BJ (cell line): ENCODE measurements around the gene MIER2. TPM values are rescaled to one million over a fixed set of nuclear protein-coding genes. Genes with fewer than 3 reads are reported as not detected.
A peak's percentile ranks its signal among the peaks of the same experiment; 100 is the strongest.
"Not testable (repeated sequence)": the region's sequence is repeated elsewhere in the genome, so short reads cannot be mapped to it uniquely, and the experiment has no call there.

ENCODE experiments used
- CTCF ChIA-PET: fragments of 350-600 bp; formaldehyde crosslinking; extraction: SDS; loops from one replicate; lab custom pipeline; 2021; ENCODE audit warnings: antibody characterized with exemption, inconsistent platforms; lab: Yijun Ruan, JAX
- POLR2A ChIA-PET: fragments of 300-600 bp; sonication (Branson Sonifier 250); formaldehyde crosslinking; extraction: SDS; loops from one replicate; lab custom pipeline; 2021; ENCODE audit warnings: antibody characterized with exemption; lab: Charles Lee
- DNase-seq: peaks from one replicate; pipeline ENCODE4 v3.0.0-alpha.2; 2011; ENCODE audit warnings: low read depth
- H3K27me3 ChIP-seq: 2 replicates; pipeline ENCODE4 v1.6.0; 2011; ENCODE audit warnings: low read length; ENCODE audit not compliant: control insufficient read depth, insufficient read depth
- H3K36me3 ChIP-seq: 2 replicates; pipeline ENCODE4 v1.5.1; 2011; ENCODE audit warnings: low read length; ENCODE audit not compliant: control insufficient read depth, insufficient read depth
- H3K4me3 ChIP-seq: 2 replicates; pipeline ENCODE4 v1.5.1; 2011; ENCODE audit warnings: low read depth, mild to moderate bottlenecking, control low read depth, low read length
- polyA minus RNA-seq: library from RNA; depleted of rRNA, polyadenylated mRNA; stranded (reverse); fragments of >200 nt; gene quantifications from 2 replicates; pipeline ENCODE4 v1.2.3, GENCODE V29; 2011; rRNA and poly(A)+ RNA removed
- polyA plus RNA-seq: library from polyadenylated mRNA; depleted of rRNA; stranded (reverse); fragments of >200 nt; gene quantifications from 2 replicates; pipeline ENCODE4 v1.2.3, GENCODE V29; 2011; rRNA removed
- TF ChIP-seq, protein P1 (sequence below): IDR thresholded peaks from 2 replicates; pipeline ENCODE4 v1.5.1; 2011; ENCODE audit warnings: low read depth, mild to moderate bottlenecking, control low read depth, inconsistent platforms, low read length, moderate library complexity; ENCODE audit not compliant: insufficient read depth

MIER2 gene
- polyA plus RNA-seq (14.8 and 16.2 TPM in 2 replicates), polyA minus RNA-seq (50.6 and 55.4 TPM in 2 replicates)

- CTCF ChIA-PET = no interaction called here
- POLR2A ChIA-PET = interaction anchor here (0.6 kb wide), 1 partner anchor 133 kb away, joined by 3 read pairs; no protein-coding TSS in a partner anchor
- no peak for DNase-seq
Measured at GRCh38 chr19:344625-345319, at the start of gene MIER2. MIER2 (minus strand) TSS chr19:344796; CDS start chr19:344782, 14 bp downstream.

DNA sequence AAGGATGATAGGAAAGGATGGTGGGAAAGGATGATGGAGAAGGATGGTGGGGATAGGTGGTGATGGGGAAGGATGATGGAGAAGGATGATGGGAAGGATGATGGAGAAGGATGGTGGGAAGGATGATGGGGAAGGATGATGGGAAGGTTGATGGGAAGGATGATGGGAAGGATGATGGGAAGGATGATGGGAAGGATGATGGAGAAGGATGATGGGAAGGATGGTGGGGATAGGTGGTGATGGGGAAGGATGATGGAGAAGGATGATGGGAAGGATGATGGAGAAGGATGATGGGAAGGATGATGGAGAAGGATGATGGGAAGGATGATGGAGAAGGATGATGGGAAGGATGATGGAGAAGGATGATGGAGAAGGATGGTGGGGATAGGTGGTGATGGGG, 49.0 kb upstream of the MIER2 start:
- CTCF ChIA-PET = not testable (repeated sequence)

More at GRCh38 chr19:344625-345319, at the start of gene MIER2:
- TF ChIP-seq, protein P1, sequence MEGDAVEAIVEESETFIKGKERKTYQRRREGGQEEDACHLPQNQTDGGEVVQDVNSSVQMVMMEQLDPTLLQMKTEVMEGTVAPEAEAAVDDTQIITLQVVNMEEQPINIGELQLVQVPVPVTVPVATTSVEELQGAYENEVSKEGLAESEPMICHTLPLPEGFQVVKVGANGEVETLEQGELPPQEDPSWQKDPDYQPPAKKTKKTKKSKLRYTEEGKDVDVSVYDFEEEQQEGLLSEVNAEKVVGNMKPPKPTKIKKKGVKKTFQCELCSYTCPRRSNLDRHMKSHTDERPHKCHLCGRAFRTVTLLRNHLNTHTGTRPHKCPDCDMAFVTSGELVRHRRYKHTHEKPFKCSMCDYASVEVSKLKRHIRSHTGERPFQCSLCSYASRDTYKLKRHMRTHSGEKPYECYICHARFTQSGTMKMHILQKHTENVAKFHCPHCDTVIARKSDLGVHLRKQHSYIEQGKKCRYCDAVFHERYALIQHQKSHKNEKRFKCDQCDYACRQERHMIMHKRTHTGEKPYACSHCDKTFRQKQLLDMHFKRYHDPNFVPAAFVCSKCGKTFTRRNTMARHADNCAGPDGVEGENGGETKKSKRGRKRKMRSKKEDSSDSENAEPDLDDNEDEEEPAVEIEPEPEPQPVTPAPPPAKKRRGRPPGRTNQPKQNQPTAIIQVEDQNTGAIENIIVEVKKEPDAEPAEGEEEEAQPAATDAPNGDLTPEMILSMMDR = no peak
- Histone ChIP-seq H3K4me3 (peak within 1 kb of the TSS; percentile 59), H3K36me3 (peaks cover 6% of the 10 kb centered on the region), H3K27me3 (no peaks in the 10 kb centered on the region)

GRCh38 chr19:392375-392970, 47.9 kb upstream of the MIER2 start:
- POLR2A ChIA-PET = no interaction called here
- TF ChIP-seq, protein P1 = no peak
- CTCF ChIA-PET = no interaction called here
- no peak for DNase-seq
- Histone ChIP-seq H3K36me3 (no peaks in the 10 kb centered on the region), H3K4me3 (no peak overlapping the region), H3K27me3 (no peaks in the 10 kb centered on the region)

More for the DNA sequence above, 49.0 kb upstream of the MIER2 start:
- DNase-seq, POLR2A ChIA-PET, H3K27me3 ChIP-seq, H3K36me3 ChIP-seq, H3K4me3 ChIP-seq: not testable (repeated sequence)

DNA sequence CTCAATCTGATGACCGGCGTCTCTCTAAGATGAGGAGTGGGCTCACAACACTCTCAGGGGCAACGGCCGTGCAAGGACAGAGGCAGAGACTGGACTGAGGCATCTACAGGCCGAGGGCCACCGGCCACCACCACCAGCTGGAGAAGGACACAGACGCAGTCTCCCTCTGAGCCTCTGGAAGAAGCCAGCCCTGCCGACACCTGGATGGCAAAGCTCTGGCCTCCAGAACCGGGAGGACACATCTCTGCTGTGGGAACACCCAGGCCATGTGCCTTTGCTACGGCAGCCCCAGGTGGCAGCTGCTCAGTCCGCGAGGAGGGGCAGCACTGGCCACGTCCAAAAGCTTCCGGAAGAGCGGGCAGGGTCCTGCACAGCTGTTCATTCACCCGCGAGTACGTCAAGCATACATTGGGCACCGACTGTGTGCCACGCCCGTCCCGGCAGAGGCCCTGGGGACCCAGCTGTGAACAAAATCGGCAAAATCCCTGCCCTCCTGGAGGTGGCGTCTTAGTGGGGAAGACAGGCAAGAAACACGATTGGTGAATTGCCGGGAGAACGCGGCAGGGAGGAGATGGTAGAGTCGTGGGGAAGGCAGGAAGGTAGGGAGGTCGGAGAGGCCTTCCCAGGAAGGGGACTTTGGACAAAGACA, 47.3 kb upstream of the MIER2 start:
- POLR2A ChIA-PET = no interaction called here

DNA sequence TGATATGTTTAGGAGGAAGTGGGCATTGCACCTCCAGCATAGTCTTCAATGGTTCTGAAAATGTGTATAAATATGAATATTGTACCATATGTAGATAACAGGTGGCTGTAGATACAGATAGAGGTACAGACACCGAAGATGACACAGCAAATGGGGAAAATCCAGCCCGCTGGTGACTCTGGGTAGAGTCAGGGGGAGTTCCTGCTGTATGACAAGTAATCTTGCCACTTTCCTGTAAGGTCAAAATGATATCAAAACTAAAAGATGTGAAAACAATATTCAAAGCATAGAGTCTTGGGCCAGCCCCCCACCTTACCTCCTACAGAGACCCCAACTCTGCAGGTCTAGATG, 46.6 kb upstream of the MIER2 start:
- TF ChIP-seq, protein P1 = no peak
- no peak for DNase-seq
- ChIA-PET POLR2A (no interaction called here), CTCF (no interaction called here)
- Histone ChIP-seq H3K4me3 (no peak overlapping the region), H3K36me3 (no peaks in the 10 kb centered on the region), H3K27me3 (no peaks in the 10 kb centered on the region)

More for the DNA sequence above, 47.3 kb upstream of the MIER2 start:
- TF ChIP-seq, protein P1 = no peak
- H3K4me3 ChIP-seq = no peak overlapping the region
- DNase-seq = no peak
- CTCF ChIA-PET = no interaction called here
- H3K36me3 ChIP-seq = no peaks in the 10 kb centered on the region
- H3K27me3 ChIP-seq = no peaks in the 10 kb centered on the region
